Loucy (cell line): ENCODE data around the gene TNS2.

Experiments
- EZH2phosphoT487 ChIP-seq: fragments of 200-600 bp; IDR thresholded peaks from 2 replicates; pipeline ENCODE4 v1.6.1; 2018; ENCODE audit warnings: antibody characterized with exemption, mild to moderate bottlenecking, moderate library complexity, borderline replicate concordance
- TF ChIP-seq, protein P1 (sequence below): fragments of 200-600 bp; sonication (generic); conservative IDR thresholded peaks from 2 replicates; pipeline ENCODE4 v1.5.1; 2014; ENCODE audit warnings: mild to moderate bottlenecking, antibody characterized with exemption, low read length

DNA sequence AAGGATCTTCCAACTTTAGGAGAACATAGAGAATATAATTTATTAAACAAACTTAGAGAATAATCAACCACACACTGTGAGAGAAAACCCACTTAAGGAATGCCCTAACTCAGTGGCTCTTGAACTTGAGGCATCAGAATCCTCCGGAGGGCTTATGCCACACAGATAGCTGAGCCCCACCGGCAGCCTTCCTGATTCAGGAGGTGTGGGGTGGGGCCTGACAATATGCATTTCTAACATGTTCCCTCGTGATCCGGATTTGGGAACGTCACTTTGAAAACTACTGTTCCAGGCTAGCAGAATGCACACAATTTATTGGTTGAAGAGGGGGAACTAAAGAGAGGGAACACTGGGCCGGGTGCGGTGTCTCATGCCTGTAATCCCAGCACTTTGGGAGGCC lies 51.4 kb downstream of the TNS2 start:
- TF ChIP-seq, protein P1, sequence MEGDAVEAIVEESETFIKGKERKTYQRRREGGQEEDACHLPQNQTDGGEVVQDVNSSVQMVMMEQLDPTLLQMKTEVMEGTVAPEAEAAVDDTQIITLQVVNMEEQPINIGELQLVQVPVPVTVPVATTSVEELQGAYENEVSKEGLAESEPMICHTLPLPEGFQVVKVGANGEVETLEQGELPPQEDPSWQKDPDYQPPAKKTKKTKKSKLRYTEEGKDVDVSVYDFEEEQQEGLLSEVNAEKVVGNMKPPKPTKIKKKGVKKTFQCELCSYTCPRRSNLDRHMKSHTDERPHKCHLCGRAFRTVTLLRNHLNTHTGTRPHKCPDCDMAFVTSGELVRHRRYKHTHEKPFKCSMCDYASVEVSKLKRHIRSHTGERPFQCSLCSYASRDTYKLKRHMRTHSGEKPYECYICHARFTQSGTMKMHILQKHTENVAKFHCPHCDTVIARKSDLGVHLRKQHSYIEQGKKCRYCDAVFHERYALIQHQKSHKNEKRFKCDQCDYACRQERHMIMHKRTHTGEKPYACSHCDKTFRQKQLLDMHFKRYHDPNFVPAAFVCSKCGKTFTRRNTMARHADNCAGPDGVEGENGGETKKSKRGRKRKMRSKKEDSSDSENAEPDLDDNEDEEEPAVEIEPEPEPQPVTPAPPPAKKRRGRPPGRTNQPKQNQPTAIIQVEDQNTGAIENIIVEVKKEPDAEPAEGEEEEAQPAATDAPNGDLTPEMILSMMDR: no peak
- no peak for TF ChIP-seq EZH2phosphoT487
